ENCODE data around the gene ICE1.

ICE1 gene

DNA sequence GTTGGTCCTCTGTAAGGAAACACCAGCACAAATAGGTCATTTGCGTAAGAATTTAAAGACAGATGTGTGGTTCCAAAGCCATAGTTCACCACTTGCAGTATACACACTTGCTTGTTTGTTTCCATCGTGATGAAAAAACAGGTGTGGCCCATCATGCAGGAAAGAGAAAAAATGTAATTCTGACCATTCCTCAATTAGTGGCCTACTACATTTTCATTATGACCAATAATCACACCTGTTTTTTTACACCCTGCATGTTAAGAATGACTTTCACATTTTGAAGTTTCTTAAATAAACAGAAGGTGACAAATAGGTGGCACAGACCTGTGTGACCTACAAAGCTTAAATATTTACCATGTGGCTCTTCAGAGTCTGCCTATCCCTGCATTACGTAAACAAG, 2.2 kb upstream of the ICE1 start:
- H2BK120ac ChIP-seq (ENCODE audit: insufficient read depth, low read length, poor library complexity) = no peak overlapping the region
- no peak overlapping the region for H3K27ac ChIP-seq (ENCODE audit: low read depth, low read length)

DNA sequence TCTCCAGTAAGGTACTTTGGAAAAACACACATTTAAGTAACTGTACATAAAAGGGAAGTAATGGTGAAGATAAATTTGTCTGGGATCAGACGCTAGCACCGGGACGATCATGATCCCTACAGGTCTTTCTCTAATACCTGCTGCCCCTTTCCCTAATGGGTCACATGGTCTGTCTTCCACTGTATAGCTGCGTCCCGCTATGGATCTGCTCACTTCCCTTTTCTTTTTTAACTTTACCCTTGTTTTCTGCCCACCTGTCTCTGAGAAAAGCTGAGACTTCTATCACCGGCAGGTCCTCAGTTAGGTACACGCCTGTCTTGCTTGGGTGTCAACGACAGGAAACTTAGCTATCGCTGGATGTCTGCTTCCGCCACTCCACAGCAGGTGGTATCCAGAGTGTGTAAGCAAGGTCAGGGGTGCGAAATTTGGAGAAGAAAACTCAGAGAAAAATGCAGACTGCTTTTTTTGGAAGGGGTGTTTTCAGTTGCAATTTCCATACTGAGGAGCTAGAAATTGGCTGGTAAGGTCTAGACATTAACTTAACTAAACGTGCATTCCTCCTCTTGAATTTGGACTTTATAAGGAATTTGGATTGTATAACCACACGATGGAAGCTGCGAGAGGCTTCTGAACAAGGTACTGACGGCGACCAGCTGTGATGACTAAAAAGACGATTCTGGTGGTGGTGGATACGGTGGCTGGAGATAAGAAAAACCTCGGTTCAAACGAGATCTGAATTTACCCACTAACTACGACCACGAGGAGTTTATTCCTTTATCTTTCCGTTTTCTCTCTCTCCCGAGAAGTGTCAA, 1.1 kb upstream of the ICE1 start:
- Histone ChIP-seq H3K4me2 (ENCODE audit: low read length) (peak overlapping the region; percentile 72), H3K9ac (ENCODE audit: low read length) (peak overlapping the region; percentile 45), H2BK5ac (ENCODE audit: low read depth, low read length, poor library complexity) (peak overlapping the region; percentile 15), H2BK12ac (ENCODE audit: low read length) (no peak overlapping the region), H3K4me1 (ENCODE audit: control insufficient read depth in 1 of 2, insufficient read depth in 2 of 2, low read length in 2 of 2) (peaks cover 5 to 9% of the 10 kb centered on the region in 2 experiments), H3K36me3 (ENCODE audit: control insufficient read depth in 1 of 2, insufficient read depth in 2 of 2, low read length in 2 of 2) (no peaks in the 10 kb centered on the region), H3K27me3 (ENCODE audit: insufficient read depth, low read length) (no peaks in the 10 kb centered on the region), H3K79me2 (ENCODE audit: control insufficient read depth, insufficient read depth, low read length, poor library complexity) (peaks cover 14% of the 10 kb centered on the region), H3K79me1 (ENCODE audit: low read length) (peaks cover 10% of the 10 kb centered on the region), H3K18ac (ENCODE audit: low read length) (no peak overlapping the region), H2AK5ac (ENCODE audit: low read length) (no peak overlapping the region), H3K27ac (ENCODE audit: low read depth, low read length) (peak overlapping the region; percentile 66), H4K8ac (ENCODE audit: low read depth, low read length) (peak overlapping the region; percentile 78), H4K12ac (ENCODE audit: low read depth, low read length) (peak overlapping the region; percentile 21), H3K14ac (ENCODE audit: low read length) (peak overlapping the region; percentile 67), H3K4ac (ENCODE audit: low read depth, low read length) (peak overlapping the region; percentile 2), H3K9me3 (ENCODE audit: insufficient read depth, low read depth, low read length) (no peaks in the 10 kb centered on the region), H4K91ac (ENCODE audit: low read depth, low read length) (peak overlapping the region; percentile 3), H3K23ac (ENCODE audit: low read length) (no peak overlapping the region), H2AFZ (ENCODE audit: insufficient read depth, low read length, poor library complexity) (peak overlapping the region; percentile 38), H3K4me3 (ENCODE audit: low read depth, low read length) (peak overlapping the region; percentile 78), H2BK120ac (ENCODE audit: insufficient read depth, low read length, poor library complexity) (no peak overlapping the region)
- WGBS (ENCODE audit: extremely low coverage, insufficient coverage, insufficient read length) = no CpG with 5 or more reads among the region's 24 CpGs
- DNase-seq = peak in 1 of 2 donors; percentile 24

More for the DNA sequence above, 2.2 kb upstream of the ICE1 start:
- no peak overlapping the region for H3K4me2 ChIP-seq (ENCODE audit: low read length)
- no peak overlapping the region for H4K8ac ChIP-seq (ENCODE audit: low read depth, low read length)
- H3K9me3 ChIP-seq (ENCODE audit: insufficient read depth, low read depth, low read length) = no peaks in the 10 kb centered on the region
- no peak overlapping the region for H2AFZ ChIP-seq (ENCODE audit: insufficient read depth, low read length, poor library complexity)
- H3K18ac ChIP-seq (ENCODE audit: low read length) = no peak overlapping the region
- no peak overlapping the region for H4K12ac ChIP-seq (ENCODE audit: low read depth, low read length)
- no peak overlapping the region for H2BK5ac ChIP-seq (ENCODE audit: low read depth, low read length, poor library complexity)
- WGBS (ENCODE audit: extremely low coverage, insufficient coverage, insufficient read length) = no CpG with 5 or more reads among the region's 3 CpGs
- H3K23ac ChIP-seq (ENCODE audit: low read length) = no peak overlapping the region
- no peak overlapping the region for H3K4me3 ChIP-seq (ENCODE audit: low read depth, low read length)
- H3K9ac ChIP-seq (ENCODE audit: low read length) = no peak overlapping the region
- no peaks in the 10 kb centered on the region for H3K27me3 ChIP-seq (ENCODE audit: insufficient read depth, low read length)
- no peaks in the 10 kb centered on the region for H3K36me3 ChIP-seq (ENCODE audit: control insufficient read depth in 1 of 2, insufficient read depth in 2 of 2, low read length in 2 of 2)
- no peak overlapping the region for H2AK5ac ChIP-seq (ENCODE audit: low read length)
- H3K79me2 ChIP-seq (ENCODE audit: control insufficient read depth, insufficient read depth, low read length, poor library complexity) = peaks cover 14% of the 10 kb centered on the region
- no peak overlapping the region for H4K91ac ChIP-seq (ENCODE audit: low read depth, low read length)
- no peak overlapping the region for H2BK12ac ChIP-seq (ENCODE audit: low read length)
- peaks cover 10% of the 10 kb centered on the region for H3K79me1 ChIP-seq (ENCODE audit: low read length)
- no peak overlapping the region for H3K14ac ChIP-seq (ENCODE audit: low read length)
- no peak overlapping the region for H3K4ac ChIP-seq (ENCODE audit: low read depth, low read length)
- peak in 1 of 2 donors; percentile 15 for DNase-seq
- H3K4me1 ChIP-seq (ENCODE audit: control insufficient read depth in 1 of 2, insufficient read depth in 2 of 2, low read length in 2 of 2) = peaks cover 5 to 11% of the 10 kb centered on the region in 2 experiments

DNA sequence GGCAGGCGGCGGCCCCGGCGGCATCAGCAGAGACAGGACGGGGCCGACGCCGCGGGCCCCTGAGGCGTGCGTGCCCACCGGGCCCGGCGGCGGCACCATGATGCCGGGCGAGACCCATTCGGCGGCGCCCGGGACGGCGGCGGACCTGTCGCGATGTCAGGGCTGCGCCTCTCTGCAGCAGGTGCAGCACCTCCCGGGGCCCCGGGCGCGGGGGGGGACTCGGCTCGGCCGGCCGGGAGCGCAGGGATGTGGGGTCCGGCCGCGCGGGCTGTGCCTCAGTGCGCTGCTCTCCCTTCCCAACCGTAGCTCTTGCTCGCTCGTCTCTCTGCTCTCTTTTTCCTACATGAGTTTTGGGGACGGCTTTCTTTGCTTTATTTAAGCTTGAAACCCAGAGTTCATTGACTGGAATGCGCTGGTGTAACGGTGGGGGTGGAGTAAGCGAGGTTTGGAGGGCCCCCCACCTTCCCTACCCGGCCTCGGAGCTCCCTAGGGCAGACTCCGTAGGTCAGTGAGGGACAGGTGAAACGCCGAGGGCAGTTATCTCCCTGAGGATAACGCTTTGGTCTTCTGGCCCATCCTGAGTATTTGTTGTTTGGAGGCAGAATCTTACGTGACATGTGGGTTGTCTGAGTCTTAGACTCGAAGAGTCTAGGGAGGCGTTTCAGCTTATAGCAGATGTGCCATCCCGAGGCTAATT, 490 bp downstream of the ICE1 start:
- no peak overlapping the region for H3K23ac ChIP-seq (ENCODE audit: low read length)
- peak in 1 of 2 donors; percentile 41 for DNase-seq
- peaks cover 5 to 8% of the 10 kb centered on the region in 2 experiments for H3K4me1 ChIP-seq (ENCODE audit: control insufficient read depth in 1 of 2, insufficient read depth in 2 of 2, low read length in 2 of 2)
- peak overlapping the region; percentile 7 for H3K18ac ChIP-seq (ENCODE audit: low read length)
- H4K91ac ChIP-seq (ENCODE audit: low read depth, low read length) = peak overlapping the region; percentile 36
- no peaks in the 10 kb centered on the region for H3K27me3 ChIP-seq (ENCODE audit: insufficient read depth, low read length)
- H3K4me3 ChIP-seq (ENCODE audit: low read depth, low read length) = peak overlapping the region; percentile 95
- H2BK120ac ChIP-seq (ENCODE audit: insufficient read depth, low read length, poor library complexity) = peak overlapping the region; percentile 47
- H2AFZ ChIP-seq (ENCODE audit: insufficient read depth, low read length, poor library complexity) = peak overlapping the region; percentile 77
- peak overlapping the region; percentile 99 for H3K4ac ChIP-seq (ENCODE audit: low read depth, low read length)
- peaks cover 0 to 2% of the 10 kb centered on the region in 2 experiments for H3K36me3 ChIP-seq (ENCODE audit: control insufficient read depth in 1 of 2, insufficient read depth in 2 of 2, low read length in 2 of 2)
- H3K9me3 ChIP-seq (ENCODE audit: insufficient read depth, low read depth, low read length) = no peaks in the 10 kb centered on the region
- H3K4me2 ChIP-seq (ENCODE audit: low read length) = peak overlapping the region; percentile 91
- H4K8ac ChIP-seq (ENCODE audit: low read depth, low read length) = peak overlapping the region; percentile 89
- H3K14ac ChIP-seq (ENCODE audit: low read length) = peak overlapping the region; percentile 72
- peak overlapping the region; percentile 90 for H2AK5ac ChIP-seq (ENCODE audit: low read length)
- peak overlapping the region; percentile 21 for H3K27ac ChIP-seq (ENCODE audit: low read depth, low read length)
- H3K79me1 ChIP-seq (ENCODE audit: low read length) = peaks cover 10% of the 10 kb centered on the region
- H3K9ac ChIP-seq (ENCODE audit: low read length) = peak overlapping the region; percentile 84
- peaks cover 14% of the 10 kb centered on the region for H3K79me2 ChIP-seq (ENCODE audit: control insufficient read depth, insufficient read depth, low read length, poor library complexity)
- H2BK5ac ChIP-seq (ENCODE audit: low read depth, low read length, poor library complexity) = no peak overlapping the region
- no CpG with 5 or more reads among the region's 58 CpGs for whole genome bisulfite sequencing (ENCODE audit: extremely low coverage, insufficient coverage, insufficient read length)
- peak overlapping the region; percentile 33 for H2BK12ac ChIP-seq (ENCODE audit: low read length)
- H4K12ac ChIP-seq (ENCODE audit: low read depth, low read length) = peak overlapping the region; percentile 79

DNA sequence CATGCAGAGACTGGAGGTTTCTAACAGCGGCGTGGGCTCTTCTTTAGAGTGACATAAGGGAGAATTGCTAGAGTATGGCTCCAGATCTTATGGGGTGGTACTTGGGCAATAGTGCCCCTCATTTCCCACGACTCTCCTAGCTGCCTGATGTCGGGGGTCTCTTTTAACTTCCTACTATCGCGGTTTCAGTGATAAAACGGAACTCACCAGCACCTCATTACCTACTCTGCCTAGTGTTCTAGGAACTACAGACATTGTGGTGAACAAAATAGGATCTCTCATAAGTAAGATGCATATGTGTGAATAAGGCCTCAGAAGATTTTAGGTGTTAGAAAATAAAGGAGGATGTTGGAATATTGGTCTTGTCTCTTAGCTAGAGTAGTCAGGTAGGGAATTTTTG, 1.1 kb downstream of the ICE1 start:
- no peak for DNase-seq
- H2AFZ ChIP-seq (ENCODE audit: insufficient read depth, low read length, poor library complexity) = no peak overlapping the region
- peak overlapping the region; percentile 99 for H3K4ac ChIP-seq (ENCODE audit: low read depth, low read length)
- no peak overlapping the region for H2BK12ac ChIP-seq (ENCODE audit: low read length)
- no peaks in the 10 kb centered on the region for H3K27me3 ChIP-seq (ENCODE audit: insufficient read depth, low read length)
- no peak overlapping the region for H4K8ac ChIP-seq (ENCODE audit: low read depth, low read length)
- no peak overlapping the region for H3K4me3 ChIP-seq (ENCODE audit: low read depth, low read length)
- no peak overlapping the region for H3K14ac ChIP-seq (ENCODE audit: low read length)
- H2BK5ac ChIP-seq (ENCODE audit: low read depth, low read length, poor library complexity) = no peak overlapping the region
- H3K79me1 ChIP-seq (ENCODE audit: low read length) = peaks cover 10% of the 10 kb centered on the region
- no peak overlapping the region for H2BK120ac ChIP-seq (ENCODE audit: insufficient read depth, low read length, poor library complexity)
- H3K18ac ChIP-seq (ENCODE audit: low read length) = no peak overlapping the region
- H4K12ac ChIP-seq (ENCODE audit: low read depth, low read length) = no peak overlapping the region
- WGBS (ENCODE audit: extremely low coverage, insufficient coverage, insufficient read length) = no CpG with 5 or more reads among the region's 7 CpGs
- no peak overlapping the region for H2AK5ac ChIP-seq (ENCODE audit: low read length)
- no peak overlapping the region for H3K23ac ChIP-seq (ENCODE audit: low read length)
- H3K27ac ChIP-seq (ENCODE audit: low read depth, low read length) = no peak overlapping the region
- peaks cover 5 to 8% of the 10 kb centered on the region in 2 experiments for H3K4me1 ChIP-seq (ENCODE audit: control insufficient read depth in 1 of 2, insufficient read depth in 2 of 2, low read length in 2 of 2)
- peaks cover 0 to 3% of the 10 kb centered on the region in 2 experiments for H3K36me3 ChIP-seq (ENCODE audit: control insufficient read depth in 1 of 2, insufficient read depth in 2 of 2, low read length in 2 of 2)
- H4K91ac ChIP-seq (ENCODE audit: low read depth, low read length) = no peak overlapping the region
- no peak overlapping the region for H3K9ac ChIP-seq (ENCODE audit: low read length)
- peaks cover 14% of the 10 kb centered on the region for H3K79me2 ChIP-seq (ENCODE audit: control insufficient read depth, insufficient read depth, low read length, poor library complexity)
- no peaks in the 10 kb centered on the region for H3K9me3 ChIP-seq (ENCODE audit: insufficient read depth, low read depth, low read length)
- H3K4me2 ChIP-seq (ENCODE audit: low read length) = peak overlapping the region; percentile 91
